ENCODE measurements around the gene SLC12A8.

SLC12A8 gene

DNA sequence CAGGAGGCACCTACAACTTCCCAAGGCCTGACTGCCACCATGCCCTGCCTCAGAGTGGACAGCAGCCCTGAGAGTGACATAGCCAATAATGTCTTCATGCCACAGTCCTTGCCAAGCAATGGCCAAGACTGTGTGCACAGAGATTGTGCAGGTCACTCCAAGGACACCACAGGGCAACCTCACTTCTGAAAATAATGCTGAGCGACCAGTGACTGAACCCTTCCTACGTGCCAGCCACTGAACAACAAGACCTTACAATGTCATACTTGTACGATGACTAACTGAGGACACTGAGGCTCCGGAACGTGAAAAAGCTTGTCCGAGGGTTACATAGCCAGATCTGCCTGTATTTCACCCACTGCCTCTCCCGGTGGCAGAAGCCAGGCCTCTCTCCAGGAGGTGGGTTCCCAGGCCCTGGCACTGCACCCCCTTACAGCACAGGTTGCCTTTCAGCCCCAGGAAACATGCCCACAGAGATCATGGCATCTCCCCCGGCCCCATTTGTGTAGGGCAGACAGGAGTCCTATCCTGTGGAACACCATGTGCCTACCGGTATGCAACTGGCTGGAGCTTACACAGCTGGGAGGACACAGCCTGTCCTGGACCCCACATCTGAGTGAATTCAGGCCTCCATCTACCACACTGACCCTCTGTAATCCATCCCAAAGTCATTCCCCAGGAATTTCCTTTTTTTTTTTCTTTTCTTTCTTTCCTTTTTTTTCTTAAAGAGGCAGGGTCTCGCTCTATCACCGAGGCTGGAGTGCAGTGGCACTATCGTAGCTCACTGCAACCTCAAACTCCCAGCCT is 72.3 kb downstream of the SLC12A8 start:
- no peak for DNase-seq (ENCODE audit: low read depth)

GRCh38 chr3:125139386-125139785 is 73.2 kb downstream of the SLC12A8 start:
- DNase-seq (ENCODE audit: low read depth) = no peak

- DNase-seq (ENCODE audit: low read depth) = no peak
Measured at GRCh38 chr3:125137358-125138033, 75.1 kb downstream of the SLC12A8 start.

DNA sequence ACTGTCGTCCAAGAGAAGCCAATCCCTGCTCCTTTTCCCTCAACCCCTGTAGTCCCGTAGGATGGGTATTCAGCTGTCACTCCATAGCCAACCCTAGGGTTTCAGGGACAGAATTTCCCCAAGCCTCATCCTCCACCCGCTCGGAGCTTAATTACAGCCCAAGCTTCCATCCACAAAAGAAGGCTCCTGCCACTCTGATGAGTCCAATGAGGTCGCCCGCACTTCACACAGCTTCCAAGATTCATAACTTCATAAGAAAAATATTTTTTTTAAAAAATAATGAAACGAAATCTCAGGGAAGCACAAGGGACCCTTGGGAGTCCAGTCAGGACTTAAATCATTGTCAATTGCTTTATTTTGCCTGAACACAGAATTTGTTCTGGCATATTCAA is 75.6 kb downstream of the SLC12A8 start:
- no peak for DNase-seq (ENCODE audit: low read depth)

DNA sequence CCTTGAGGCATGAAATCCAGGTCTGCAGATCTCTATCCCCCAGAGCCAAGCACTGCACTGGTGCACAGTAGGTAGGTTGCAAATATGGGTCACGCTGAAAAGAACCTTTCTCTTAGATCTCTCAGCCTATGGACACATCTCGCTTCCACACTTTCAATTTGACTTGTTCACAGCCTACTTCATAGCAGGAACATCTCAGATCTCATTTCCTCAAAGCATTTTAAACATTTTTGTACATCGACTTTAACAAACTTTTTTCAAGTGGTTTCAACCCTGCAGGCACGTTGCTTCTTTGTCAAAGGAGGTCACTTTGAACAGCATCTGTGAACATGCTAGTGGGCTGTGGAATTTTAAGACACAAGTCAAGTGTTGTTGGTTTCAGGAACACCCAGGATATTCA is 76.0 kb downstream of the SLC12A8 start:
- no peak for DNase-seq (ENCODE audit: low read depth)

- DNase-seq (ENCODE audit: low read depth) = no peak
Measured at GRCh38 chr3:125134952-125135351, 77.6 kb downstream of the SLC12A8 start.

- DNase-seq (ENCODE audit: low read depth) = no peak
Measured at GRCh38 chr3:125132815-125133214, 79.7 kb downstream of the SLC12A8 start.

DNA sequence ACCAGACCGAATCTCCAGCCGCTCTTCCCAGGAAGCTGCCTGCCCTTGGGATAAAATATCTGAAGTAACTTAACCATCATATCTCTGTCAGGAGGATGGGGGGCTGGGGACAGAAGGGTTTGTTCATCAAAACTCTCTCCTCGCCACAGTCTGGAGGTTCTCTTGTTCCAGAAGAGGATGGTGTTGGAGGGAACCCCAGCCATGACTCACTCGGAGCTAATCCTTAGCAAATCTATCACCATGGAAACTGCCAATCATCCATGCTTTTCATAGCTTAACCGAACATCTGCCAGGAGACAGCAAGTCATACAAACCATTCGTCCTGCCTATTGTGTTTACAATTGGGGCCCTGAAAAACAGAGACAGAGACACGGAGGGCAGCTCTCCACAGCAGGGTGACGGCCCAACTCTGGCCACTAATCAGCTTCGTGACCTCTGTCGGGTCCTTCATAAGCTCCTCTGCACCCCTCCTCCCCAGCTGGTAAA is 83.0 kb downstream of the SLC12A8 start:
- no peak for DNase-seq (ENCODE audit: low read depth)

- DNase-seq (ENCODE audit: low read depth) = no peak
Measured at GRCh38 chr3:125128861-125129501, 83.6 kb downstream of the SLC12A8 start.

DNA sequence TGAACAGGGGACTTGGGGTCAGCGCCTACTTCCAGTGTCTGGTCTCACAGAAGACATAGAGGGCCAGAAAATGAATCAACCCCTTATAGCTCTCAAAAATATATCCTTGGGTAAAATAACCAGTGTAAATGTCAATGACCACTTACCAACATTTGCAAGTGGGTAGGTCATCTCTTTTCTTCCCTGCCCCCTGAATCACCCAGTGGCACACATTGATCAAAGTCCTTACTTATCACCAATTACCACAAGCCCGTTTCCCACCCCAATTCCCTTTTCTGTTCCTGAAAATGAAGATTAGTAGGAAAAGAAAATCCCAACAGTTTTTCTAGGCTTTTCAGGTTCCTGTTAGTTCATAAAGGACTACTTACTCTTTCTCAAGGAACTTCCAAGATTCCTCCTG is 86.2 kb downstream of the SLC12A8 start:
- DNase-seq (ENCODE audit: low read depth) = no peak

DNA sequence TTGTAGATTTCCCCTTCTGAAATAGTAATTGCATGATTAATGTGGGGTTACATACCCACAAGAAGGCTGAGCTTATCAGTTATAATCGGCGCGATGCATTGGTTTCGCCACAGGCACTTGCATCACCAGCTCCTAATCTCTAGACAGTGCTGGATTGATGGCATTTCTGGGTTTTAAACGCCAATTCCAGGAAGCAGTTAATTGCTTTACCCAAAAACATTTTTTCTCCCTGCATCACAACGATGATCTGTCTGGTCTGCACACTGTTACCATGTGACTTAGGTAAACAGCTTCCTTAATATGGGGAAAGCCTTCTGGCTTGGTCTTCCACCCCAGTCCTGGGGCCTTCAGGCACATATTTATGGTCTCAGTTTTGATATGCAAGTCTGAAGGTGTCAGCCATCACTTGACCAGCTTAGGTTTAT is 86.7 kb downstream of the SLC12A8 start:
- DNase-seq (ENCODE audit: low read depth) = no peak

DNA sequence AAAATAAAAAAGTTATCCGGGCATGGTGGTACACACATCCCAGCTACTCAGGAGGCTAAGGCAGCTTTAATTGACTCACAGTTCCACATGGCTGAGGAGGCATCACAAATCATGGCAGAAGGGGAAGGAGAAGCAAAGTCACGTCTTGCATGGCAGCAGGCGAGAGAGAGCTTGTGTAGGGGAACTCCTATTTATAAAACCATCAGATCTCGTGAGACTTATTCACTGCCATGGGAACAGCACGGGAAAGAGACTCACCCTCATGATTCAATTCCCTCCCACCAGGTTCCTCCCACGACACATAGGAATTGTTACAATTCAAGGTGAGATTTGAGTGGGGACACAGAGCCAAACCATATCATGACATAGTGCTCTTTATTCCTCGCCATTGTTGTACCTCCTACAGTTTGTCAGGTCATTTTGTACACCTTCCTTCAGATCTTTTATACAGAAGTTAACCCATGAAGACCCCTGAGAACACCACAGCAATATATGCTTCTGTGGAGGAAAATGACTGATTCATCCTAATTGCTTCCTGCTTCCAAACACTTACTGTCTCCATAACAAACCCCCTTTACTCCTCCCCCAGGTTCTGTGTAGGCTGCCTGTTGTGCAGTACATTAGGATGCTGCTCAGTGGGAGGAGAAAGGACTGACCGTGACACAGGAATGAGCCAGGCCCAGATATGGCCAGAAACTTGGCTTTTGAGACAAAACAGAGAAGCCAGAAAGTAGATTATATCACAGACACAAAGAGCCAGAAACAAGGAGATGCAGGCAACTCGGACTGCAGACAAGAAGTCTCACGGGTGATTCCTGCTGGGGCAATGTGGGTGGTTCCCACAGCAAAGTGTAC is 88.9 kb downstream of the SLC12A8 start:
- no peak for DNase-seq (ENCODE audit: low read depth)

- no peak for DNase-seq (ENCODE audit: low read depth)
Measured at GRCh38 chr3:125121246-125122010, 91.1 kb downstream of the SLC12A8 start.

GRCh38 chr3:125120379-125121122 is 92.0 kb downstream of the SLC12A8 start:
- no peak for DNase-seq (ENCODE audit: low read depth)

DNA sequence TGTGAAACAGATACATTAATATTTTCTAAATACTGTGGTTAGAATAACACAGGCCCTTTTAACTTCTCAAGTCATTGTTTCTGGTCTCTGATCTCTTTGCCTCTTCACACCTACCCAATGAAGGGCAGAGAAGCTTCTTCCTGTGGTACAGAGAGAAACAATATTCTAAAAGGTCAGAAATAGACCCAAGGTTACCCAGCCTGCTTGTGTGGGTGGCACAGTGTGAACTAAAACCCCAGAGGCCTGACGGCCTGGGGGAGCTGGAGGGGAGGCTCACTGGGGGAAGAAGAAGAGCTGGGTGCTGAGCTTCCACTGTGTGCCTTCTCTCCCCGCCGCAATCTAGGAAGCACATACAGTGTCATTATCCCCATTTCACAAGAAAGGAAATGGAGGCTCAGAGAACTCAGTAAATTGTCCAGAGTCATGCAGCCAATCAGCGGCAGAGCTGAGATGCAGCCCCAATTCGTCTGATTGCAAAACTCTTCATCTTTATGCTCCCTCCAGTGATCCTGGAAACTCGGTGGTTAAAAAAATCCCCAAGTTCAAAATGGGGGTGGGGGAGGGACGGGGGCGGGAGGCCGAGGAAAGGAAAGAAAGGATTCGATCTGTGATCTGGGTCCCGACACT is 92.7 kb downstream of the SLC12A8 start:
- DNase-seq (ENCODE audit: low read depth) = peak; percentile 25

DNA sequence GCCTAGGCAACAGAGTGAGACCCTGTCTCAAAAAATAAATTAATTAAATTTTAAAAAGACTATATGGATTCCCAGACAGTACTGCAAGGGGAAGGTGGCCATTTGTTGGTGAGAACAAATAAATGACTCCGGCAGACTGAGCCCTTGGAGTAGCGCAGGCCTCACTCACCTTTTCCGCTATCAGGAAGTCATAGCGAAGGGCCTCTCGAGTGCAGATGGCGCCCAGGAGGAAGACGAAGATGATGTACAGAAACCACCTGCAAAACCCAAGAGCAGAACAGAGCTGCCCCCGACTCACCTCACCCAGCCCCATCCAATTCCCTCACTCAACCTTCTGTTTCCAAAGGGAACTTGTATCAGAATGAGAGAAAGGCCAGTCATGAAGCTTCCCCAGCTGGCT is 93.9 kb downstream of the SLC12A8 start:
- no peak for DNase-seq (ENCODE audit: low read depth)

GRCh38 chr3:125117631-125118191 is 94.8 kb downstream of the SLC12A8 start:
- no peak for DNase-seq (ENCODE audit: low read depth)

- no peak for DNase-seq (ENCODE audit: low read depth)
Measured at GRCh38 chr3:125116311-125117080, 96.1 kb downstream of the SLC12A8 start.

DNA sequence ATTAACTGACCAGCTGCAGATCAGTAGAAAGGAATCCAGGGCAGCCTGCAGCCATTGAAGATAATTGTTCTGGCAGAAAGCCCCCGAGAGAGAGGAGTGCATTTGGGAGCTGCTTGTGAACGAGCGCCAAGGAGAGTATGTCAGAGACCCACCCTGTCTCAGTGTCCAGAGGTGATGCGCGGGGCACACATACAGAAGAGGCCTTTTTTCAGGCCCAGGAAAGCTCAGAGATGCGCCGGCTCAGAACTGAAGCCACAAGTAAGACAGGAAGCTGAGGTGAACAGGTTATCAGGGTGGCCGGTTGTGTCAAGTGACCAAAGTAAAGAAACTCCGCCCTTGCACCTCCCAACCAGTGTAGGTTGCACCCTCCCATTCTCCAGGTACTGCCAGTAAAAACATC is 96.9 kb downstream of the SLC12A8 start:
- no peak for DNase-seq (ENCODE audit: low read depth)
